Activated naive CD8-positive, alpha-beta T cell treated with anti-CD3 and anti-CD28 coated beads, Interleukin-2, amount 10 ng/mL, durations not matched to agents 7 days and 5 days (primary cell): ENCODE results near the gene EXOC4. TPM values are rescaled to one million over a fixed set of nuclear protein-coding genes. Genes with fewer than 3 reads are reported as not detected.
"Not testable (repeated sequence)": the region's sequence is repeated elsewhere in the genome, so short reads cannot be mapped to it uniquely, and the experiment has no call there.

Source experiments
- ATAC-seq: fragments of 150-1000 bp; cut with Tn5 transposase; one replicate; pipeline ENCODE4 v1.10.0; 2021; ENCODE audit warnings: low read depth, moderate library complexity
- POLR2A ChIA-PET: fragments of 350-600 bp; sonication (Branson Sonifier 250); formaldehyde crosslinking; loops from one replicate; lab custom pipeline; 2021; ENCODE audit warnings: antibody characterized with exemption; lab: Charles Lee
- DNase-seq: peaks from one replicate; pipeline ENCODE4 v3.0.0; 2021
- H3K27ac Mint-ChIP-seq: one replicate; pipeline ENCODE4 v1.8.0; 2022; ENCODE audit warnings: mild to moderate bottlenecking, mixed read lengths
- H3K27me3 Mint-ChIP-seq: one replicate; pipeline ENCODE4 v1.8.0; 2022; ENCODE audit warnings: mild to moderate bottlenecking, moderate library complexity, mixed read lengths
- H3K36me3 Mint-ChIP-seq: one replicate; pipeline ENCODE4 v1.8.0; 2021; ENCODE audit warnings: mild to moderate bottlenecking, mixed read lengths
- H3K4me1 Mint-ChIP-seq: one replicate; pipeline ENCODE4 v1.8.0; 2021; ENCODE audit warnings: mixed read lengths
- H3K4me3 Mint-ChIP-seq: one replicate; pipeline ENCODE4 v1.8.0; 2022; ENCODE audit warnings: mild to moderate bottlenecking, moderate library complexity, mixed read lengths
- H3K9me3 Mint-ChIP-seq: one replicate; pipeline ENCODE4 v1.8.0; 2021; ENCODE audit warnings: mixed read lengths
- total RNA-seq, 2 experiments: library from RNA; stranded (reverse); gene quantifications; one replicate each; pipeline ENCODE4 v1.2.3, GENCODE V29; 2021

The EXOC4 gene
- total RNA-seq, 2 experiments from 2014 or later = 73.1 to 73.7 TPM

GRCh38 chr7:133885213-133885612, 632.3 kb downstream of the EXOC4 start:
- ATAC-seq (no peak), DNase-seq (no peak)
- Mint-ChIP-seq H3K27ac (no peak overlapping the region), H3K36me3 (peaks cover 2% of the 10 kb centered on the region), H3K9me3 (no peaks in the 10 kb centered on the region), H3K27me3 (no peaks in the 10 kb centered on the region), H3K4me1 (no peaks in the 10 kb centered on the region), H3K4me3 (no peak overlapping the region)
- POLR2A ChIA-PET = no interaction called here

GRCh38 chr7:133886086-133886485, 633.2 kb downstream of the EXOC4 start:
- ATAC-seq (no peak), DNase-seq (no peak)
- Mint-ChIP-seq H3K27ac (no peak overlapping the region), H3K27me3 (no peaks in the 10 kb centered on the region), H3K36me3 (peaks cover 2% of the 10 kb centered on the region), H3K4me1 (no peaks in the 10 kb centered on the region), H3K9me3 (no peaks in the 10 kb centered on the region), H3K4me3 (no peak overlapping the region)
- POLR2A ChIA-PET = no interaction called here

- ATAC-seq = no peak
- POLR2A ChIA-PET = no interaction called here
- no peaks in the 10 kb centered on the region for H3K27me3 Mint-ChIP-seq
Measured at GRCh38 chr7:133886797-133887196, 633.9 kb downstream of the EXOC4 start.

GRCh38 chr7:133887459-133887858, 634.6 kb downstream of the EXOC4 start:
- Mint-ChIP-seq H3K4me3 (no peak overlapping the region), H3K27ac (no peak overlapping the region), H3K4me1 (no peaks in the 10 kb centered on the region), H3K27me3 (no peaks in the 10 kb centered on the region), H3K36me3 (no peaks in the 10 kb centered on the region), H3K9me3 (no peaks in the 10 kb centered on the region)
- DNase-seq (no peak), ATAC-seq (no peak)
- POLR2A ChIA-PET = no interaction called here

More at GRCh38 chr7:133886797-133887196, 633.9 kb downstream of the EXOC4 start:
- no peak for DNase-seq
- Mint-ChIP-seq H3K4me1 (no peaks in the 10 kb centered on the region), H3K4me3 (no peak overlapping the region), H3K36me3 (no peaks in the 10 kb centered on the region), H3K27ac (no peak overlapping the region), H3K9me3 (no peaks in the 10 kb centered on the region)

GRCh38 chr7:133888061-133888930, 635.4 kb downstream of the EXOC4 start:
- H3K4me3 Mint-ChIP-seq = no peak overlapping the region
- H3K4me1 Mint-ChIP-seq = no peaks in the 10 kb centered on the region
- POLR2A ChIA-PET = no interaction called here
- H3K36me3 Mint-ChIP-seq = no peaks in the 10 kb centered on the region
- DNase-seq (no peak), ATAC-seq (no peak)
- H3K9me3 Mint-ChIP-seq = peaks cover 1% of the 10 kb centered on the region
- no peaks in the 10 kb centered on the region for H3K27me3 Mint-ChIP-seq
- H3K27ac Mint-ChIP-seq = no peak overlapping the region

- POLR2A ChIA-PET = no interaction called here
- H3K27me3 Mint-ChIP-seq = no peaks in the 10 kb centered on the region
- H3K27ac Mint-ChIP-seq = no peak overlapping the region
- DNase-seq (no peak), ATAC-seq (no peak)
- H3K4me1 Mint-ChIP-seq = no peaks in the 10 kb centered on the region
- H3K36me3 Mint-ChIP-seq = peaks cover 8% of the 10 kb centered on the region
- H3K9me3 Mint-ChIP-seq = peaks cover 1% of the 10 kb centered on the region
- no peak overlapping the region for H3K4me3 Mint-ChIP-seq
Measured at GRCh38 chr7:133904776-133905175, 651.9 kb downstream of the EXOC4 start.

GRCh38 chr7:133906553-133906952, 653.7 kb downstream of the EXOC4 start:
- POLR2A ChIA-PET, H3K27ac Mint-ChIP-seq, H3K4me3 Mint-ChIP-seq, H3K9me3 Mint-ChIP-seq, H3K4me1 Mint-ChIP-seq, H3K36me3 Mint-ChIP-seq, ATAC-seq, H3K27me3 Mint-ChIP-seq, DNase-seq: not testable (repeated sequence)

- peaks cover 1% of the 10 kb centered on the region for H3K9me3 Mint-ChIP-seq
- DNase-seq (no peak), ATAC-seq (no peak)
- POLR2A ChIA-PET = no interaction called here
- peaks cover 5% of the 10 kb centered on the region for H3K36me3 Mint-ChIP-seq
- no peaks in the 10 kb centered on the region for H3K4me1 Mint-ChIP-seq
- H3K4me3 Mint-ChIP-seq = no peak overlapping the region
- no peak overlapping the region for H3K27ac Mint-ChIP-seq
- H3K27me3 Mint-ChIP-seq = no peaks in the 10 kb centered on the region
Measured at GRCh38 chr7:133910761-133911160, 657.9 kb downstream of the EXOC4 start.

- ATAC-seq = no peak
- peaks cover 1% of the 10 kb centered on the region for H3K9me3 Mint-ChIP-seq
- H3K36me3 Mint-ChIP-seq = peaks cover 1% of the 10 kb centered on the region
- no peaks in the 10 kb centered on the region for H3K4me1 Mint-ChIP-seq
- DNase-seq = no peak
- H3K4me3 Mint-ChIP-seq = no peak overlapping the region
- POLR2A ChIA-PET = no interaction called here
- no peaks in the 10 kb centered on the region for H3K27me3 Mint-ChIP-seq
- no peak overlapping the region for H3K27ac Mint-ChIP-seq
Measured at GRCh38 chr7:133911724-133912123, 658.8 kb downstream of the EXOC4 start.

GRCh38 chr7:133912916-133913697, 660.2 kb downstream of the EXOC4 start:
- no peak for ATAC-seq
- H3K4me1 Mint-ChIP-seq = no peaks in the 10 kb centered on the region
- peaks cover 1% of the 10 kb centered on the region for H3K9me3 Mint-ChIP-seq
- H3K27ac Mint-ChIP-seq = no peak overlapping the region
- POLR2A ChIA-PET = no interaction called here
- no peak overlapping the region for H3K4me3 Mint-ChIP-seq
- no peaks in the 10 kb centered on the region for H3K27me3 Mint-ChIP-seq
- peaks cover 5% of the 10 kb centered on the region for H3K36me3 Mint-ChIP-seq
- DNase-seq = no peak

- POLR2A ChIA-PET = no interaction called here
- H3K36me3 Mint-ChIP-seq = peaks cover 22% of the 10 kb centered on the region
- peaks cover 11% of the 10 kb centered on the region for H3K9me3 Mint-ChIP-seq
- H3K27ac Mint-ChIP-seq = no peak overlapping the region
- DNase-seq (no peak), ATAC-seq (no peak)
- no peaks in the 10 kb centered on the region for H3K4me1 Mint-ChIP-seq
- no peak overlapping the region for H3K4me3 Mint-ChIP-seq
- no peaks in the 10 kb centered on the region for H3K27me3 Mint-ChIP-seq
Measured at GRCh38 chr7:133916621-133917020, 663.7 kb downstream of the EXOC4 start.

GRCh38 chr7:133919810-133920209, 666.9 kb downstream of the EXOC4 start:
- no peak overlapping the region for H3K27ac Mint-ChIP-seq
- H3K4me3 Mint-ChIP-seq = no peak overlapping the region
- DNase-seq (no peak), ATAC-seq (no peak)
- no peaks in the 10 kb centered on the region for H3K4me1 Mint-ChIP-seq
- POLR2A ChIA-PET = no interaction called here
- peaks cover 27% of the 10 kb centered on the region for H3K36me3 Mint-ChIP-seq
- peaks cover 13% of the 10 kb centered on the region for H3K9me3 Mint-ChIP-seq
- H3K27me3 Mint-ChIP-seq = no peaks in the 10 kb centered on the region

GRCh38 chr7:133921635-133922182, 668.8 kb downstream of the EXOC4 start:
- DNase-seq = no peak
- Mint-ChIP-seq H3K4me1 (no peaks in the 10 kb centered on the region), H3K27me3 (no peaks in the 10 kb centered on the region), H3K9me3 (peaks cover 13% of the 10 kb centered on the region), H3K27ac (no peak overlapping the region), H3K36me3 (peaks cover 27% of the 10 kb centered on the region), H3K4me3 (no peak overlapping the region)
- ATAC-seq = no peak
- POLR2A ChIA-PET = no interaction called here
